ENCODE data around the gene C1orf105. TPM values are rescaled to one million over a fixed set of nuclear protein-coding genes. Genes with fewer than 3 reads are reported as not detected.

Gene C1orf105
- total and polyA plus RNA-seq, 4 donors: 0.16 TPM; not detected in 3

- no peak overlapping the region for H3K9ac ChIP-seq (ENCODE audit: low read depth in 1 of 2, low read length in 2 of 2)
- no peak overlapping the region for H3K27ac ChIP-seq (ENCODE audit: low read depth in 1 of 2, low read length in 2 of 2)
- DNase-seq (ENCODE audit: low spot score): no peak
- TF ChIP-seq GABPA (IDR thresholded peaks at IDR 0.05 in 1 of 2, conservative IDR thresholded peaks at IDR 0.05 in 1 of 2) (no peak), TAF1 (conservative IDR thresholded peaks at IDR 0.05) (no peak), RXRA (IDR thresholded peaks at IDR 0.05) (no peak), EGR1 (IDR thresholded peaks at IDR 0.05; ENCODE audit: low read depth in 2 of 2) (no peak), RAD21 (IDR thresholded peaks at IDR 0.05) (no peak), ZBTB33 (IDR thresholded peaks at IDR 0.05) (no peak), MAX (IDR thresholded peaks at IDR 0.05) (no peak), HNF4G (IDR thresholded peaks at IDR 0.05) (no peak), FOXA1 (IDR thresholded peaks at IDR 0.05) (no peak), YY1 (IDR thresholded peaks at IDR 0.05) (no peak), REST (IDR thresholded peaks at IDR 0.05) (no peak), CTCF (IDR thresholded peaks at IDR 0.05; ENCODE audit: low read depth, low read length, missing input control) (no peak), ATF3 (IDR thresholded peaks at IDR 0.05) (no peak), SP1 (IDR thresholded peaks at IDR 0.05) (no peak), FOXA2 (IDR thresholded peaks at IDR 0.05) (no peak), JUND (IDR thresholded peaks at IDR 0.05) (no peak)
- H3K4me1 ChIP-seq (ENCODE audit: control insufficient read depth in 4 of 4, insufficient read depth in 4 of 4, low read length in 3 of 4): peaks cover 0 to 2% (median 0%) of the 10 kb centered on the region in 4 donors
- H3K4me3 ChIP-seq (ENCODE audit: low read depth in 1 of 3, low read length in 3 of 3): no peak overlapping the region
- no peaks in the 10 kb centered on the region for H3K27me3 ChIP-seq (ENCODE audit: control insufficient read depth in 4 of 4, insufficient read depth in 4 of 4, low read length in 3 of 4)
- H3K36me3 ChIP-seq (ENCODE audit: control insufficient read depth in 4 of 4, insufficient read depth in 3 of 4, low read depth in 1 of 4, low read length in 3 of 4): no peaks in the 10 kb centered on the region
- 97% methylated on average over 1 of the region's 1 CpG for WGBS
- no peaks in the 10 kb centered on the region for H3K9me3 ChIP-seq (ENCODE audit: control insufficient read depth in 4 of 4, low read length in 3 of 4)
Measured at GRCh38 chr1:172471666-172472065, 51.2 kb downstream of the C1orf105 start.

GRCh38 chr1:172472495-172472894, 52.0 kb downstream of the C1orf105 start:
- H3K4me1 ChIP-seq (ENCODE audit: control insufficient read depth in 4 of 4, insufficient read depth in 4 of 4, low read length in 3 of 4): peaks cover 0 to 2% (median 0%) of the 10 kb centered on the region in 4 donors
- H3K27me3 ChIP-seq (ENCODE audit: control insufficient read depth in 4 of 4, insufficient read depth in 4 of 4, low read length in 3 of 4): no peaks in the 10 kb centered on the region
- no peak overlapping the region for H3K4me3 ChIP-seq (ENCODE audit: low read depth in 1 of 3, low read length in 3 of 3)
- H3K9ac ChIP-seq (ENCODE audit: low read depth in 1 of 2, low read length in 2 of 2): no peak overlapping the region
- TF ChIP-seq ATF3 (IDR thresholded peaks at IDR 0.05): no peak
- TF ChIP-seq RAD21 (IDR thresholded peaks at IDR 0.05): no peak
- TF ChIP-seq EGR1 (IDR thresholded peaks at IDR 0.05; ENCODE audit: low read depth in 2 of 2): no peak
- TF ChIP-seq TAF1 (conservative IDR thresholded peaks at IDR 0.05): no peak
- TF ChIP-seq FOXA1 (IDR thresholded peaks at IDR 0.05): no peak
- TF ChIP-seq NR2F2 (IDR thresholded peaks at IDR 0.05): no peak
- TF ChIP-seq GABPA (IDR thresholded peaks at IDR 0.05 in 1 of 2, conservative IDR thresholded peaks at IDR 0.05 in 1 of 2): no peak
- TF ChIP-seq YY1 (IDR thresholded peaks at IDR 0.05): no peak
- H3K9me3 ChIP-seq (ENCODE audit: control insufficient read depth in 4 of 4, low read length in 3 of 4): no peaks in the 10 kb centered on the region
- no peak for DNase-seq (ENCODE audit: low spot score)
- 35% methylated on average over 1 of the region's 1 CpG for WGBS
- H3K27ac ChIP-seq (ENCODE audit: low read depth in 1 of 2, low read length in 2 of 2): no peak overlapping the region
- H3K36me3 ChIP-seq (ENCODE audit: control insufficient read depth in 4 of 4, insufficient read depth in 3 of 4, low read depth in 1 of 4, low read length in 3 of 4): no peaks in the 10 kb centered on the region
